SIG-M5 treated with dmso at 0.1 percent for 504 hours (cell line): ENCODE data around the gene TEAD1.

Experiments
- DNase-seq: peaks from one replicate; lab custom pipeline; 2025; ENCODE audit not compliant: unreplicated experiment; lab: John Stamatoyannopoulos, UW

The TEAD1 gene

GRCh38 chr11:12685229-12685628 is 11.0 kb downstream of the TEAD1 start:
- no peak for DNase-seq

DNA sequence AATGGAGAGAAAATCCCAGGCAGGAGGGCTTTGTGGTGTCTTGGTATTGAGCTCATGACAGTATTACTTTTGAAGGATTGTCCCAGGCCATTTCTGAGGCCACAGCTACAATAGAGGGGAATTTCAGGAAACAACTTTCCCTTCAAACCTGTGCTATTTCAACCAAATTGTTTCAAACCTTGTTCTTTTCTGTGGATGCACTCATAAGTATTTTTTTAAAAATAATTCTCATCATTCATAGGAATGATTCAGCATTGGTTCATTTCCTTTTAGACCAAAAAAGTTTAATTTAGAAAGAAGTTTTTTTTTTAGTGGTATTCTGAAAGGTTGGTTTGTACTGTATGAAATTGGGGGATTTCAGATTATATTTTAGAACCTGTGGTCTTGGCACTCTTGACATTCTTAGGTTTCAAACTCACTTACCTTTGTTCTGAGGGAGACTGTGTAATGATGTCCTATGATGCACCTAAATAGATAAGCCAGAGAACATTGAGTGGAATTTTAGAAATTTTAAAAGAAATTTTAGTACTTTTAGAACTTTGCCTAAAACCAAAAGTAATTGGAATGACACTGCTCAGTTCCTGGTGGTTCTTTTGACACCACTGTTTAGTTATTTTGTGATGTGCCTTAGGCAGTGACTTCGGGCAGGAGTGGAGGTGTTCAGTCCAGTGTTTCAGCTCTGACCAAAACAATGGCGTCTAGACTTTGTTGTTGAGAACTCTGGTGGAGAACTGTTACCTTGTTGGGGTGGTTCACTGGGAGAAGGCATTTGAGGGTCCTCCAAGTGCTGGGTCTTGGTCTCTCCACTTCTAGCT is 12.2 kb downstream of the TEAD1 start:
- no peak for DNase-seq

- DNase-seq, result no peak
These were observed 13.0 kb downstream of the TEAD1 start for GRCh38 chr11:12687216-12687623.

DNA sequence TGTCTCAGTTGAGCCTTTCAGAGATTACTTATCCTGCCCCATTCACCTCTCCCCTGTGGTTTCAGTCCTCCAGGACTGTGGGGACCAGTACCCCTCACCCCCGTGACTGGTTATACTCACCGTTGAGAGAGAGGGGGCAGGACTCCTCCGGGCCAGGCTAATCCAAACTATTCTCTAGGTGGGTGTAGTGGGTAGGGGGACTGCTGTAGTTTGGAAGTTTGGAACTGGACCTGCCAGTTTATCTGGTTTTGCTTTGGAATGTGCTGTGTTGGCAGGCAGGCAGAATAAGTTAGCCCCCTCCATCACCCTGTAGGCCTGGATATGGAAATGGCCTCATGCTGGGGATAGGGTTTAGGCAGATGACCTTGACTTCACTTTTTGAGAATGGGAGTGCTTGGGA is 13.5 kb downstream of the TEAD1 start:
- no peak for DNase-seq

DNA sequence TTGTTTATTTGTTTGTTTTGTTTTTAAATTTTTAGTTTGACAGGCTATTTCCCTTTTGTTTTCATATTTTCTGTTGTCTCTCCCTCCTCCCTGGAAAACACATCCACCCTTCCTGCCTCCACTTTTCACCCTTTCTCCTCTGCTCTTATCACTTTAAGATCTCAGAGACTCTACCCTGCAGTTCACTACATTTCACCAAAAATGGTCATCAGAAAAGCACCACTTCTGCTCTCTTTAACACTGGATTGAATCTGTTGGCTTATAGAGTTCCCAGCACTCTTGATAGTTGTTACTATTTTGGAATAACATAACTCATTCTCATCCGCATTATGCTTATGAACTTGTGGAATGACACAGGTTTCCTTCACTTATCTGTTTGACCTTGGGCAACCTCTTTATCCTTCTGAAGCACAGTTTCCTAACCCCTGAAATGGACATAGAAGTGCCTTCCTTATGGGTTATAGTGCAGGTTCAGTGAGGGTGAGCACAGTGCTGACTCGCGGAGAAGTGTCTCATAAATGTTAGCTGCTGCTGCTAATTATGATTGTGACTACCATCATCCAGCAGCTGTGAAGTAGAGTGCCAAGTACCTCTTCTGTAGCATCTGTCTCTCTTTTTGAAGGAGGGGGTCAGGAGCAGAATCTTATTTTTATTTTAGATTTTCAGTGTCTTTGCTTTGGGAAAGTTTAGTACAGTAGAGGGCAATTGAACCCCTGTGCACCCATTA is 15.0 kb downstream of the TEAD1 start:
- no peak for DNase-seq

- DNase-seq, result no peak
These were observed 16.4 kb downstream of the TEAD1 start for GRCh38 chr11:12690663-12691062.

- DNase-seq, result no peak
These were observed 17.3 kb downstream of the TEAD1 start for GRCh38 chr11:12691473-12691872.

- no peak for DNase-seq
These were observed 18.2 kb downstream of the TEAD1 start for GRCh38 chr11:12692229-12693075.

DNA sequence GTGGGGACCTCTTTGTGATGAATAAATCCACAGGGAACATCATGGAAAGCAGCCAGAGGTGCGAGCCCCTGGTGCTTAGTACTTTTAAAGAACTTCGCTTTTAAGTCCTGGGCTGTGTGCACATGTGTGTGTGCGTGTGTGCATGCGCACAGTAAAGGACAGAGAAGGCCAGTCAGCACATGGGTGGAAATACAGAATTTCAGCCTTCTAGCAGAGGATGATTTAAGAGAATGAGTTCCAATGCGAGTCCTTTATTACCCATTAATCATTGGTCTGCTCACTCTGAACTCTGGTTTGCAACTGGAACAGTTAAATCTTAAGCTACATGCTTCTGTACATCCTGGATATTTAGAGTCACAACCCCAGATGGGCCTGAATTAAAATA is 18.9 kb downstream of the TEAD1 start:
- DNase-seq, result no peak

DNA sequence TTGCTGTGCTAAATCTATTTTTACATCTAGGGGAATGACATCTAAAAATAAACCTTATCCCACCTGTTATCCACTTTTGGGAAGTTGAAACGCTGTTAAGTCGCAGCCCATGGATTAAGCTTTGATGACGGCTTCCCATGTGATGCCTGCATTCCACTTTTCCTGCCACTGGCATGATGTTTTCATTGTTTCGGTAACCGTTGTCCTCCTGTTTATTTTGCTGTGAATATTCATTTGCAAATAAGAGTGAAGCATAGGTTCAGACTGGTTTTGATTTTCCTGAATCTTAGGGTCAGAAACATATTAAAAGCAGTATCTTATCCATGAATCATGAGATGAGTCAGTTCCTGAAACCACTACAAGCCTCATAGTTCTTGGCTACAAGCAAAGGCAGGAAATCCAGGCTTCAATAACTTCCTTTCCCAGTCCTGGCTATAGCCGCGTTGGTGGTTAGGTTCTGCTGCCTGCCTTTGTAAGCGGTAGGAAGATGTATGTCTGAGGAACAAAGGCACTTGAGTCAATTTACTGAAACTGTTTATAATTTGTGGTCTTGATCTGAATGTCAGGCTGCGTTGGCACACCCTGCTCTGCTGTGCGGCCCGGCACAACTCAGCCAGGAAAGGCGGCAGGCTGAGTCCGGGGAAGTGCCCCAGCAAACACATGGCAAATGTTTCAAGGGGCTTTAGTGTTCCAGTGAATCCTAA is 19.4 kb downstream of the TEAD1 start:
- no peak for DNase-seq

- DNase-seq, result no peak
These were observed 19.9 kb downstream of the TEAD1 start for GRCh38 chr11:12694183-12694531.

GRCh38 chr11:12695221-12695794 is 21.1 kb downstream of the TEAD1 start:
- no peak for DNase-seq

DNA sequence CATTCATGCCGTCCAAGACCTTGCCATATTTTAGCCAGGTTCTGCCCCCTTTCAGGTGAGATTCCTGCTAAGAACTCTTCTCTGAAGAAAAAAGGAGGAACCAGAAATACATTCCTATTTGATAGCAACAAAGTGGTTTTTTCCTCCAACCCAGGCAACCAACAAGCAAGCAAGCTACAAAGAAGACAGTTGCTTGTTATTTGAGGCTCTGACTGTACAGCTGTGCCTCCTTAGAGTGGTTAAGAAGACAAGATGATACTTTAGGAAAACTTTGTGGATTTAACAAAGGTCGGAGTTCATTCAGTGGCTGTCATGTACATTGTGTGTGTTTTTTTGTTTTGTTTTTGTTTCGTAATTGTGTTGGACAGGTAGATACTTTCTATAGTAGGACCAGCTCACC is 21.7 kb downstream of the TEAD1 start:
- no peak for DNase-seq

DNA sequence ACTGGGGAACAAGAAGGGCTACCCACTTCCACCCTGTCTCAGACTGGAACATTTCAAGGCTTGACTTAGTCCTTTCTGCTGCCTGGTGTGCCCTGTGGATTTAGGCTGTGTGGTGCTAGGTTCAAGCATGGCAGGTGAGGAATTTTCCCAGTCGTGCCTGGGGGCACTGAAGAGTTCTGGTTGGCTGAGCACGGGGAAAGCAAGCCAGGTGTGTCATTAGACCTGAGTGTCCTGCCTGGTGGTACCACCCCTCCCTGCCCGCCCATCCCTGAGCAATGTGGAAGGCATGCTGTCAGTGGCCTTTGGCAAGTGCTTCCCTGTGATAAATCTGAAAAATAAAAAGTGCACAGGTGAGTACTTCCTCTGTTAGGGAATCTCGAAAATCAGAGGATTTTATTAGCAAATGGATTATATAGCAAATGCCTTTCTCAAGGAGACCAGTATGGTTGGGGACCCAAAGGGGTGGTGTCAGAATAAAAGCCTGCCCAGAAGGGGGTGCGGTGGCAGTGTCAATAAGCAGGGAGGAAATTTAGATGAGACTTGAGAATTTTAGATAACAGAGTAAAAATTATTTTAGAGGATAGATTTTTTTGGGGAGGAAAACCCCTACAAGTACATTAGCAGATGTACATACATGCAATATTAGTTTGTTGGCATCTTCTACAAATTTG is 22.8 kb downstream of the TEAD1 start:
- no peak for DNase-seq

DNA sequence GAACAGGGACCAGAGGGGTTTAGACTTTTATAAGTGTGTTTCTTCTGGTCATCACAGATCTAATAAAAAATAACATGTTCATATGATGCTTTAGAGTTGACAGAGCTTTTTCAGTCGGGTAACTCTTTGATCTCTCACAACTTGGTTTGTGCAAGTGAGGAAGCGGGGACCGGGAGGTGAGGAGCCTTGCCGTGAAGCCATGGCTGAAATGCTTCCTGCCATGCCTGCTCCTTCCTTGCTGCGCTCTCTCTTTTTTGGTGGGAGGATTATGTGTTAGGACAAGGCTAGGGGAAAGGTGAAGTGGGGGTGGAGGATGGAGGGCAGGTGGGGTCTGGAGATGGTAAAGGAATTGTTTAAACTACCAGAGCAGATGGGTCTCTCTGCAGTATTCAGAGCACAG is 23.8 kb downstream of the TEAD1 start:
- no peak for DNase-seq

DNA sequence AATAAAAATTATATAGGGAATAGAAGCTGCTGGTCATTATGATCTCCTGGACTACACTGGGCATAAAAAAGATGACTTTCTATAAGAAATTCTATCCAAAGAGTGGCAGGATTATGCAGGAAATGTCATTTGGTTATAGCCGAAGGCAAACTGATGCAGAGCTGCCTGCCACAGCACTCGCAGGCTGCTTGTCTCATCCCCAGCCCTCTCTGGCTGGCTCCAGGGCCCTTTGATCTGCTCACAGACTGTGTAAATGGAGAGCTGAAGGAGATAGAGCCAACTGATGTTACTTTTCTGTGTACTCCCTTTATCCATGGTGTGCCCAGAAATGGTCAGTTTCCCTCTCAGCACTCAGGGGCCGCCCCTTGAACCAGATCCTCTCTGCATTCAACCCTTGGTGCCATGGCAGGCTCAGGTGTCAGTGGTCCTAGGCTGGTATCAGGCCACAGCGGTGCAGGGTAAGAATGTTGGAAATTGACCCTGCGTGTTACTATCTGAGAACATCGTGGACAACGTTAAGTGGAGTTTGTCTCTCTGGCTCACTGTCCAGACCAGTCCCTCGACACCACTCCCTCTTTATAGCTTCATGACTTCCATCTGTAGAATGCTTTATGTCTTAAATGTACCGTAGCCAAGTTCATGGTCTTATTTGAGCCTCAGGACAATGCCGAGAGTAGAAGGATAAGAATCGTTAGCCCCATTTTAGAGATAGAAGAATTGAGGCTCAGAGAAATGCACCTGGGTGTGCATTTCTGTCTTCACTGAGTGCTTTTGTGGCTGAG is 27.8 kb downstream of the TEAD1 start:
- DNase-seq, result no peak

GRCh38 chr11:12702999-12703453 is 28.8 kb downstream of the TEAD1 start:
- DNase-seq, result no peak

DNA sequence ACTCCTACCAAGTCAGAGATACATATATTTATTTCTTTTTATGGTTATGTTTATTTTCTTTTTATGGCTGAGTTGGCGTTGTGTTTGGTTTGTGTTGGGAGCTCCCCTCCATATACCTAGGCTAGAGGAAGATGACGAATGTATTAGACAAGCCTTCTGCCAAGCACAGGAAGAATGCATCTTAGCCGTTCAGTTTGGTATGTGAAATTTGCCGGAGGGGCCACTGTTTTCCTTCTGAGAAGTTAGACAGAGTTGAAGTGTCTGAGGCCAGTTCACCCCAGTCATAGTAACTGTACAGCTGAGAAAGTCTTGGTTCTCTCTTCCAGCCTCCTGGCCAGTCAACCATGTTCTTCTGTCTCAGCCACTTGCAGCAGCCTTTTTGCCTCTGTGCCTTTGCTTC is 29.8 kb downstream of the TEAD1 start:
- no peak for DNase-seq

GRCh38 chr11:12705874-12706273 is 31.7 kb downstream of the TEAD1 start:
- peak; percentile 10 for DNase-seq
